ENCODE results near the gene SERPINI2.

DNA sequence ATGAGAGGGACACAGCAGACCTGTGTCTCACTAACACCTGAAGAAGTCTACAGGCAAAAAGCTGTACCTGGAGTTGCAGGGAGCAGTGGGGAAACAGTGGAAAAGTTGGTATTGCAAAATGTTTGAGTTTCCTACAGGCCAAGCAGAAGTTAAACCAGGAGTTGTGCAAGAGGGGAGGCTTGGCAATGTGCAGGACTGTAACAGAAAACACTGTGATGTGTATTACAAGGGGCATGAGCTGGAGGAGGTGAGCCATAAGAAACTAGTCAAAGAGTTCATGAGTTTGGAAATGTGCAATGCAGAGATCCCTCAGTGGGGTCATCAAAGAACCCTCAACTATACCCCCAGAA is 47.1 kb upstream of the SERPINI2 start:
- TF ChIP-seq POLR2A (IDR thresholded peaks at IDR 0.05; ENCODE audit: low read length) = no peak
- TF ChIP-seq, protein P1, sequence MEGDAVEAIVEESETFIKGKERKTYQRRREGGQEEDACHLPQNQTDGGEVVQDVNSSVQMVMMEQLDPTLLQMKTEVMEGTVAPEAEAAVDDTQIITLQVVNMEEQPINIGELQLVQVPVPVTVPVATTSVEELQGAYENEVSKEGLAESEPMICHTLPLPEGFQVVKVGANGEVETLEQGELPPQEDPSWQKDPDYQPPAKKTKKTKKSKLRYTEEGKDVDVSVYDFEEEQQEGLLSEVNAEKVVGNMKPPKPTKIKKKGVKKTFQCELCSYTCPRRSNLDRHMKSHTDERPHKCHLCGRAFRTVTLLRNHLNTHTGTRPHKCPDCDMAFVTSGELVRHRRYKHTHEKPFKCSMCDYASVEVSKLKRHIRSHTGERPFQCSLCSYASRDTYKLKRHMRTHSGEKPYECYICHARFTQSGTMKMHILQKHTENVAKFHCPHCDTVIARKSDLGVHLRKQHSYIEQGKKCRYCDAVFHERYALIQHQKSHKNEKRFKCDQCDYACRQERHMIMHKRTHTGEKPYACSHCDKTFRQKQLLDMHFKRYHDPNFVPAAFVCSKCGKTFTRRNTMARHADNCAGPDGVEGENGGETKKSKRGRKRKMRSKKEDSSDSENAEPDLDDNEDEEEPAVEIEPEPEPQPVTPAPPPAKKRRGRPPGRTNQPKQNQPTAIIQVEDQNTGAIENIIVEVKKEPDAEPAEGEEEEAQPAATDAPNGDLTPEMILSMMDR (IDR thresholded peaks at IDR 0.05) = no peak
- no peak for TF ChIP-seq JUN (IDR thresholded peaks at IDR 0.05)
- TF ChIP-seq CHD2 (IDR thresholded peaks at IDR 0.05; ENCODE audit: low read length, partially characterized antibody) = no peak
- TF ChIP-seq HOXA7 (CRISPR knock-in tag; IDR thresholded peaks at IDR 0.05) = no peak
- TF ChIP-seq FOXS1 (CRISPR knock-in tag; IDR thresholded peaks at IDR 0.05) = no peak
- no peak for TF ChIP-seq PHF8 (IDR thresholded peaks at IDR 0.05; ENCODE audit: borderline replicate concordance, low read depth)
- TF ChIP-seq SREBF2 (IDR thresholded peaks at IDR 0.05) = no peak
- TF ChIP-seq ZNF302 (CRISPR knock-in tag; IDR thresholded peaks at IDR 0.05) = no peak

Measured in A549 (cell line).